Measurements from ENCODE around the gene ABTB2.

DNA sequence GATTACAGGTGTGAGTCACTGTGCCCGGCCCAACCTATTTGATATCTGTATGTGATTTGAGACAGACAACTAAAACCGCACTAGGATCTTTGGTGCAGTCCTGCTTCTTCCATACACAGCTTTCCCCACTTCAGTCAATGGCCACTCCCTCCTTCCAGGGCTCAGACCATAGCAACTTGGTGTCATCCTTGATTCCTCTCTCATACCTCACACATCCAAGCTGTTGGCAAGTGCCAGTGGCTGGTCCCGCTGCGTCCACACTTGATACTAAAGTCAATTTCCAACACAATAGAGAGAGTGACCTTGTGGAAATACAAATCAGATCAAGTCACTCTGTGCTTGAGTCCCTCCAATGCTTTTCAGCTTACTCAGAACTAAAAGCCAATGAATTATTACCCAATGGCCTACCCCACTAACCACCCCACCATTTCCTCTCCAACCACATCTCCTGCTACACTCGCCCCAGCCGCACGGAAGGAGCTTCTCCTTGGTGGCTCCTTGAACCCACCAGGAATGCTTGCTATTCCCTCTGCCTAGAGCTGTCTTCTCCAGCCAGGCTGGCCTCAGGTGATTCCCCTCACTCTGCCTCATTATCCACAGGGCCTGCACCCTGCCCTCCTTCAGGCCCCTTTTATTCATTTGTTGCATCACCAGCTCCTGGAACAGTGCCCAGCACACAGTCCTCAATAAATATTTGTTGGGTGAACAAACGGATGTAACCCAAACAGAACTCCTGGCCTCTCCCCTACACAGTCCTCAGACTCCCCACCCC, 12.9 kb downstream of the ABTB2 start:
- no peak for TF ChIP-seq EZH2 (IDR thresholded peaks at IDR 0.05; ENCODE audit: insufficient read depth, poor library complexity, severe bottlenecking)
- no peak for TF ChIP-seq EZH2phosphoT487 (IDR thresholded peaks at IDR 0.05; ENCODE audit: insufficient read depth, low read depth)

All from GM23248 (cell line).